Gastroesophageal sphincter (tissue), 3 donors: ENCODE results near the gene ADGRB2.

Experiments
- POLR2A ChIP-seq, 2 donors: fragments of 450-650 bp; IDR thresholded peaks; one replicate each; pipeline ENCODE4 v1.6.1; 2017; ENCODE audit warnings: antibody characterized with exemption in 2 of 2, mild to moderate bottlenecking in 2 of 2, moderate library complexity in 1 of 2
- POLR2AphosphoS5 ChIP-seq: sonication (generic); formaldehyde crosslinking; IDR thresholded peaks from one replicate; pipeline ENCODE4 v1.6.1; 2017; ENCODE audit warnings: antibody characterized with exemption
- TF ChIP-seq, protein P1 (sequence below), 4 experiments: fragments of 200-600 bp in 2 of 4; fragments of 450-650 bp in 2 of 4; sonication (generic) in 1 of 4; IDR thresholded peaks; one replicate each; pipeline ENCODE4 v1.5.1; 2017 to 2019; ENCODE audit warnings: antibody characterized with exemption in 4 of 4, mild to moderate bottlenecking in 2 of 4, moderate library complexity in 2 of 4

DNA sequence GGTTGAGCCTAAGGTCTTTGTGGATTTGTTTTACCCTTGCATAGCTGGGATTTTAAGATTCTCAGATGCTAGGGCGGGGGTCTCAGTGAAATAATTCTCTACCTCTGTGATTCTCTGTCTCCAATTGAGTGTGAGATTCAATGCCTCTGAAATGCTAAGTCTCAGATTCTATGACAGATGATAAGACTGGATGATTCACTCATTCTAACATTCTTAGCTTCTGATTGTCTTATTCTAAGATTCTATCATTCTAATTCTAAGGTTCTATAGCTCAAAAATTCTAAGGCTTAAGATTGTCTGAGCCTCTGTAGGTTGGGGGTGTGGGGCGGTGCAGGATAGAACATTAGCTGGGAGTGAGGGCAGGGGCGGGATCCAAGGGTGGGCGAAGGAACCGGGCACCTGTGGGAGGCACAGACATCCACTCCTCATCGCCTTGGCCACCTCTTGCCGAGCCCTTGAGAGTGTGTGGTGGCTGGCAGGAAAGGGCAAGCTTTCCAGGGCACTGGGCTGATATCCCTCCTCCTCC is 29.5 kb downstream of the ADGRB2 start:
- TF ChIP-seq, protein P1, sequence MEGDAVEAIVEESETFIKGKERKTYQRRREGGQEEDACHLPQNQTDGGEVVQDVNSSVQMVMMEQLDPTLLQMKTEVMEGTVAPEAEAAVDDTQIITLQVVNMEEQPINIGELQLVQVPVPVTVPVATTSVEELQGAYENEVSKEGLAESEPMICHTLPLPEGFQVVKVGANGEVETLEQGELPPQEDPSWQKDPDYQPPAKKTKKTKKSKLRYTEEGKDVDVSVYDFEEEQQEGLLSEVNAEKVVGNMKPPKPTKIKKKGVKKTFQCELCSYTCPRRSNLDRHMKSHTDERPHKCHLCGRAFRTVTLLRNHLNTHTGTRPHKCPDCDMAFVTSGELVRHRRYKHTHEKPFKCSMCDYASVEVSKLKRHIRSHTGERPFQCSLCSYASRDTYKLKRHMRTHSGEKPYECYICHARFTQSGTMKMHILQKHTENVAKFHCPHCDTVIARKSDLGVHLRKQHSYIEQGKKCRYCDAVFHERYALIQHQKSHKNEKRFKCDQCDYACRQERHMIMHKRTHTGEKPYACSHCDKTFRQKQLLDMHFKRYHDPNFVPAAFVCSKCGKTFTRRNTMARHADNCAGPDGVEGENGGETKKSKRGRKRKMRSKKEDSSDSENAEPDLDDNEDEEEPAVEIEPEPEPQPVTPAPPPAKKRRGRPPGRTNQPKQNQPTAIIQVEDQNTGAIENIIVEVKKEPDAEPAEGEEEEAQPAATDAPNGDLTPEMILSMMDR (IDR thresholded peaks at IDR 0.05) = no peak
- TF ChIP-seq POLR2A (IDR thresholded peaks at IDR 0.05) = no peak
- TF ChIP-seq POLR2AphosphoS5 = no peak
